Stimulated activated CD4-positive, alpha-beta T cell treated with anti-CD3 and anti-CD28 coated beads, TNF-alpha, amount 100 ng/mL, for 1 hour (primary cell): ENCODE results near the gene PLD5.
"Not testable (repeated sequence)": the region's sequence is repeated elsewhere in the genome, so short reads cannot be mapped to it uniquely, and the experiment has no call there.

Experiments used
- DNase-seq, 3 donors: peaks; one replicate each; pipeline ENCODE4 v3.0.0-alpha.2; 2020; ENCODE audit warnings: low read depth in 3 of 3, low spot score in 1 of 3

Gene PLD5

GRCh38 chr1:242178924-242179708, 345.4 kb downstream of the PLD5 start:
- DNase-seq = no peak

DNA sequence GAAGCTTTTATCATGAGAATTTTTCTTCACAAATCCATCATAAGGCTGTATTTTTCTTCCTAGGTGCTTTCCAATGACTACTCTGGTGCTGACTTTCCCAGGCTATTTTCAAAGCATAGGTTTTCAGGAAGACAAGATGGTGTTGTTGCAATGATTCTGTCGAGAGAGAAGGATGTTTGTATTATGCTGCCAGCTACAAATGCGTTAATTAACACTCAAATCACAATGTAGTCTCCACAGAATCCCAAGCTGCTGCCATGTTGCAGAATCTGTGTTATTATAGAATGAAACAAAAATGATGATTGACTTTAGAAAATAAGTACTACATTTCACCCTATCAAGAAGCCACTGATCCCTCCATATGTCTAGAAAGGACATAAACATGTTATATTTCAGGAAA, 346.1 kb downstream of the PLD5 start:
- DNase-seq = no peak

DNA sequence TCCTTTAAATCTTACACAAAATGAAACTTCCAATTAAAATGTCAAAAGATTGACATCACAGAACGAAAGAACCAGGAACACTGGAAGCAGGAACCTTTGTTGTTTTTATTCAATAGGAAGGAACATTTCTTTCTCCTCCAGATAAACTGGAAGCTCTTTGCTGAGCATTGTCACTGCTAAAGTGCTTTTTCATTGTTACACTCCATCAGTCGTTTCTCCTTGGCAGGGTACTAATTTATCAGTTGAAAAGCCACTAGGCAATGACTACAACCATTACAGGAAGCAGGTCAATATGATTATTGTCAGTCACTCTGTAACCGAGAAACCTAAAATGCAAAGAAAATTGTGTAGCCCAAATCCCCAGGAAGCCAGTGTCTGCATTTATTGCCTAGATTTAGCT, 362.4 kb downstream of the PLD5 start:
- no peak for DNase-seq

DNA sequence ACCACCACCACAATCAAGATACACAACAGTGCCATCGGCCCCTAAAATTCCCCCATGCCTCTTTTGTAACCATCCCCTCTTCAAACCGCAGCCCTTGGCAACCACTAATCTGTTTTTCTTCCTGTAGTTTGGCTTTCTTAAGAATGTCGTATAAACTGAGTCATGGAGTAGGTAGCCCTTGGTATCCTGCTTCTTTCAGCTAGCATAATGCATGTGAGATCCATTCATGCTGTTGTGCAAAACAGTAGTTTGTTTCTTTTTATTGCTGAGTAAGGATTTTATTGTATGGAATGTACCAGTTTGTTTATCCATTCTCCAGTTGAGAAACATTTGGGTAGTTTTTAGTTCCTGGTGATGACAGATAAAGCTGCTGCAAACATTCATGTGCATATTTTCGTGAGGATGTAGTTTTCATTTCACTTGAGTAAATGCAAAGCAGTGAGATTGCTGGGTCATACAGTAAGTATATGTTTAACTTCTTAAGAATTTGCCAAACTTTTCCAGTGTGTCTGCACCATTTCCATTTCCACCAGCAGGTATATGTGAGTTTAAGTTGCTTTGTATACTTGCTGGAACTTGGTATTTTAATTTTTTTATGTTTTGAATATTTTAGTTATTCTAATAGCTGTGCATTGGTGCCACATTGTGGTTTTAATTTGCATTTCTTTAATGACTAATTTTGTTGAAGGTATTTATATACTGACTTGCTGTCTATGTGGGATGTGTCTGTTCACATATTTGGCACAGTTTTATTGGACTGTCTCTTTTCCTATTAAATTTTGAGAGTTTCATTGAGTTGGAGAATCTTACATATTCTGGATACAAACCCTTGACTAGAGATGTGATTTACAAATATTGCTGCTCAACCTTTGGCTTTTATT, 377.2 kb downstream of the PLD5 start:
- no peak for DNase-seq

GRCh38 chr1:242146652-242147051, 377.8 kb downstream of the PLD5 start:
- no peak for DNase-seq

- no peak for DNase-seq
These were observed 383.7 kb downstream of the PLD5 start for GRCh38 chr1:242140836-242141235.

GRCh38 chr1:242139986-242140385, 384.5 kb downstream of the PLD5 start:
- DNase-seq = no peak

DNA sequence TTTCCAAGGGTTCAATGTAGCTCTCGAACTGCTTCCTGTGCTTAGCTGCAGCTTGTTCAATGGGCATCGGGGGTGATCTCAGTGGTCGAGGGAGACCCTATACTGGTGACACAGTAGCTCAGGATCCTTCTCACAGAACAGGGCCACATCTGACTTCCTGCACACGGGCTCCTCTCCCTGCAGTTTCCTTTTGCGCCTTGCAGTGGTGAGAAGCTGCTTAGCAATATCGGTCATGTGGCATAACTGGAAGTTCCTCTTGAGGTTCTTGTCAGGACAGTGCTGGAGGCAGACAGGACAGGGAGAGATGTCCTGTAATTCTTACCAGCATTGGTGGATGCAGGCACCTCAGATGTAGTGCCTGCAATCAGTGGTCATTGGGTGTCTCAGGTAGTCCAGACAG, 385.1 kb downstream of the PLD5 start:
- DNase-seq = no peak

DNA sequence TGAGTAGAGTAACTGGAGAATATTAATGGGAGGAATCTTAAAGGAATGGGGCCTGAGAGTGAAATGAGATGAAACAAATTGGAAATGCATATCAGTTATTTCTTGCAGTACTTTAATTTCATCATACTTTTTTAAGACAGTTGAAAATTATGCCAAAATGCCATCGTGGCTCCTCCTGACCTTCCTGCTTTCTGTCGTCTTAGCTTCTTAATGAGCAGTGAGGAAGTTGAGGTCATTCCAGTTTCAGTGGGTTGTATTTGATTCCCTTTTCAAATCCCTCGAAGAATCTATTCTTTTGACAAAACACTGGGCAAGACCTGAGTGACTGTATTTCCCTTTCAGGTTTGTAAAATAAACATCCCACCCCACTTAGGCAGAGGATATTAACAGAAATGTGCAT, 390.7 kb downstream of the PLD5 start:
- no peak for DNase-seq

- DNase-seq = no peak
These were observed 391.1 kb downstream of the PLD5 start for GRCh38 chr1:242133351-242133750.

DNA sequence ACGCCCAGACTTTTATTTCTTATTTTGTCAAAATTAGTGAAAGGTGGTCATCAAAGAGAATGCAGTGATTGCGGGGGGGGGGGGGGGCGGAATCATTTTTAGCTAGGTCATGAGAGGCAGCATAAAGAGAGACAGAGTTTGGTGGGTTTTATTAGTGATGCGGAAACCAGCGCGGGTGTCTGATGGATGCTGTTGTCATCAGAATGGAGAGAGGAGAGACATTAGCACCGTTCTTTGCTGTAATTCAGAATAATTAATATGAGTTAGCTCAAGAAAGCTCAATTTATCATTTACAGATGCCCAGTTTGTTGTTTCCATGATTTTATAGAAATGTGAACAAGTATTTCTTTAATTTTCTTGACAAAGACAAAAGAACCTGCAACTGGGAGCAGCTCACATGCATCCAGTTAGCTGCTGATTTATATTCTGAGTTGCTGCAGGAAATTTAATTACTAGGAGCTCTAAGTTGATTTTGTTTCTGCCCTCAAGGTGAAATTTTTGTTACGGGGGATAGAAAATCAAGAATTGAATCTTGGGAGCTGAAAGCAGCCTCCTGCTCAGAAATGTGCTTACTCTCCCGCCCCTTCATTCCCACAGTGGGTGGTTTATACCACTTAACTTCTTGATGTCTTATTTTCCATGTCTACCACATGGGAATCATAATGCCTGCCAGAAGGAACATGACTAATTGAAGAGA, 392.2 kb downstream of the PLD5 start:
- DNase-seq = no peak

GRCh38 chr1:242128951-242129502, 395.5 kb downstream of the PLD5 start:
- no peak for DNase-seq

- DNase-seq = no peak
These were observed 404.1 kb downstream of the PLD5 start for GRCh38 chr1:242120432-242120831.

DNA sequence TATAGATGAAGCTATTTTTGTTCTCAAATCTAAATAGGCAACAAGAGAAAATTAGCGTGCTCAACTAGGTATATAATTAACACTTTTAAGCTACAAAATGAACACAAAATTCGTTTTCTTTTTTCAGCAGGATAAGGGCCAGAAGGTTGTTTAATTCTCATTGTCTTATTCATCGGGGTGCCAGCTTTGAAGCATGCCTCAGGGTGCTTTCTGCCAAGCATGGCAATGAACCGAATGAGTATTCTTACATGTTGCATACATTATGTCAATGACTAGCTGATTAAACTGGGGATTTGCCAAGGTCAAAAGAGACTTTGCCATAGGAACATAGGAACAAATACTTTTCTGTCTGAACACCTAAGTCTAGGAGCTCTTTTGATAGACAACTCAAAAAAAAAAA, 423.6 kb downstream of the PLD5 start:
- no peak for DNase-seq

- DNase-seq = not testable (repeated sequence)
These were observed 427.2 kb downstream of the PLD5 start for GRCh38 chr1:242097283-242097682.

- no peak for DNase-seq
These were observed 431.4 kb downstream of the PLD5 start for GRCh38 chr1:242093116-242093515.

GRCh38 chr1:242089911-242090310, 434.6 kb downstream of the PLD5 start:
- DNase-seq = no peak

DNA sequence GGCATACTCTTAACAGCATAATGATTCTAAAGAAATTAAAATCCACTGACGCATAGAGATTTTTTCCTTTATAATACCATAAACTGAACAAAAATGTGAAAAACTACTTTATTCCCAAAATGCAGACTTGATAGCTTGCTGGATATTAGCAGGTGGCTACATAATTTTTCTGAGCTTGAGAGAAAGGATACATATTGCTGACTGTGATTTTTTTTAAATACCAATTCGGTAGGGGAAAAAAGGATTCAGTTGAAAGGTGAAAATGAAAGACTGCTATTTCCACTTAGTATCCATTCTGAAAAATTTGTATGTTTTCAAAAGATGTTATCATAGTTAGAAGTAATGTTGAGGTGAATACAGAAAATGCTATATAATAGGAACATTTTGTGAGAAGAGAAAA, 435.6 kb downstream of the PLD5 start:
- DNase-seq = no peak

DNA sequence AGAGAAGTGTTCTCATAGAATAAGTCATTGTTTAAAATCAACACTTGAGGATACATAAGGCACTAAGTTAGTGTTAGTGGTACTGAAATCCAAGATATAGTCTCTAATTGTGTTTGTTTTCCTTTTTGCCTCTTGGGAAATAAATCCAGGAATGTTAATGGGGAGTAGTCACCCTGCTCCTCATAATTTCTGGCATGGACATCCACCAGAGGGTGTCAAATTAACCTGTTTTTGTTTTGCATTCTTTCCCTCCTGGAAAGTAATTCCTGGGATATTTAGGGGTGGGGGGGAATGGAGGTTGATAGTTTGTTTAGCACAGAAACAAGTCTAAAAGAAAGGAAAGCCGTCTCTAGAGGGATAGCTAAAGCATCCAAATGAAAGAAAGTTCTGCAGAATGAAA, 437.8 kb downstream of the PLD5 start:
- no peak for DNase-seq

DNA sequence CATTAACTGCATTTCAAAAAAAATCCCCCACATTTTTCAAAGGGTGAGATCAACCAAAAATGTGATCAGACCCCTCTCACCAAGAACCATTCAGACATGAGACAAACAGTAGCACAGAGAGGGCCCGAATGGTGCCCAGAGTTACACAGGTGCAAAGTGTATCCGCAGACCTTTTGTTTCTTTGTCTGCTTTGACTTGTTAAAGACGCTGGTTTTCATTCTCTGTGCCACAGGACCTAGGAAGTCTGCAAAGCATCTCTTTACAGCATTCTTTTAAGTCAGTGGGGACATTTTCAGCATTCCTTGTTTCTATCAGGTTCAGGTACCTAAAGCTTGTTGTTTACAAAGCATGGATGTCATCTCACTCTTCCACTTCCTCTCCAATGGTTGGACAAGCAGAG, 438.4 kb downstream of the PLD5 start:
- DNase-seq = no peak

DNA sequence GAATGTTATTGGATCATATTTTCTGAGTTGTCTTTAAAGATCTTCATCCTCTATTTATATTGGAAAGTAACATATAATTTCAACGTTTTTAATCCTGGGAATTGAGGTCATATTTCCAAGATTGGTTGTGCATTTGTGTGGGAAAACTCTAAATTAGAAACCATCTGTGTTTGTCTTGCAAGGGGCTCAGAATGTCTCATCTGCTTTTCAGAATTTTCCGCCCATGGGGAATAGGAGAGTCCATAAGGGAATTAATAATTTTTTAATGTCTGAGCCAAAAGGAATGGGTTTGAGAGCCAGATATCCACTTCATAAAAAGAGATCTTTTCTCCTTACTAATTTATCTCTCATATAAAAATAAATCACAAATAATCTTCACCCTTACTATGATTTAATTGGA, 440.8 kb downstream of the PLD5 start:
- DNase-seq = no peak

GRCh38 chr1:242081446-242081845, 443.1 kb downstream of the PLD5 start:
- DNase-seq = no peak
